GM19193 (cell line): ENCODE data around the gene SND1.

Experiments
- POLR2A ChIP-seq: IDR thresholded peaks from 4 replicates; pipeline ENCODE4 v1.6.1; 2011; ENCODE audit not compliant: insufficient read depth, insufficient read length; ENCODE audit errors: extremely low read depth

Gene SND1

GRCh38 chr7:128078309-128078708 is 426.3 kb downstream of the SND1 start:
- TF ChIP-seq POLR2A, result no peak

- no peak for TF ChIP-seq POLR2A
Observed at GRCh38 chr7:128080169-128080568, 428.2 kb downstream of the SND1 start.

- TF ChIP-seq POLR2A, result no peak
Observed at GRCh38 chr7:128081351-128081750, 429.4 kb downstream of the SND1 start.

GRCh38 chr7:128081808-128082207 is 429.8 kb downstream of the SND1 start:
- no peak for TF ChIP-seq POLR2A

- no peak for TF ChIP-seq POLR2A
Observed at GRCh38 chr7:128082431-128082830, 430.4 kb downstream of the SND1 start.

- no peak for TF ChIP-seq POLR2A
Observed at GRCh38 chr7:128084896-128085608, 433.1 kb downstream of the SND1 start.

GRCh38 chr7:128090492-128090891 is 438.5 kb downstream of the SND1 start:
- TF ChIP-seq POLR2A, result no peak

- no peak for TF ChIP-seq POLR2A
Observed at GRCh38 chr7:128091106-128091505, 439.1 kb downstream of the SND1 start.

- TF ChIP-seq POLR2A, result no peak
Observed at GRCh38 chr7:128092221-128092620, 440.2 kb downstream of the SND1 start.

- no peak for TF ChIP-seq POLR2A
Observed at GRCh38 chr7:128093614-128094570, 441.9 kb downstream of the SND1 start.

GRCh38 chr7:128094686-128095085 is 442.7 kb downstream of the SND1 start:
- no peak for TF ChIP-seq POLR2A

- no peak for TF ChIP-seq POLR2A
Observed at GRCh38 chr7:128097211-128097731, 445.3 kb downstream of the SND1 start.

- no peak for TF ChIP-seq POLR2A
Observed at GRCh38 chr7:128098629-128099028, 446.6 kb downstream of the SND1 start.

GRCh38 chr7:128099204-128099671 is 447.2 kb downstream of the SND1 start:
- TF ChIP-seq POLR2A, result no peak

GRCh38 chr7:128100225-128100948 is 448.4 kb downstream of the SND1 start:
- TF ChIP-seq POLR2A, result peak; percentile 5
